EH (cell line): ENCODE measurements around the gene ZNF750.
A peak's percentile ranks its signal among the peaks of the same experiment; 100 is the strongest.

Source experiments
- DNase-seq: peaks from one replicate; pipeline ENCODE4 v3.0.0-alpha.2; 2015; ENCODE audit warnings: low read depth

The ZNF750 gene

GRCh38 chr17:82872591-82873520, 33.0 kb upstream of the ZNF750 start:
- DNase-seq = no peak

DNA sequence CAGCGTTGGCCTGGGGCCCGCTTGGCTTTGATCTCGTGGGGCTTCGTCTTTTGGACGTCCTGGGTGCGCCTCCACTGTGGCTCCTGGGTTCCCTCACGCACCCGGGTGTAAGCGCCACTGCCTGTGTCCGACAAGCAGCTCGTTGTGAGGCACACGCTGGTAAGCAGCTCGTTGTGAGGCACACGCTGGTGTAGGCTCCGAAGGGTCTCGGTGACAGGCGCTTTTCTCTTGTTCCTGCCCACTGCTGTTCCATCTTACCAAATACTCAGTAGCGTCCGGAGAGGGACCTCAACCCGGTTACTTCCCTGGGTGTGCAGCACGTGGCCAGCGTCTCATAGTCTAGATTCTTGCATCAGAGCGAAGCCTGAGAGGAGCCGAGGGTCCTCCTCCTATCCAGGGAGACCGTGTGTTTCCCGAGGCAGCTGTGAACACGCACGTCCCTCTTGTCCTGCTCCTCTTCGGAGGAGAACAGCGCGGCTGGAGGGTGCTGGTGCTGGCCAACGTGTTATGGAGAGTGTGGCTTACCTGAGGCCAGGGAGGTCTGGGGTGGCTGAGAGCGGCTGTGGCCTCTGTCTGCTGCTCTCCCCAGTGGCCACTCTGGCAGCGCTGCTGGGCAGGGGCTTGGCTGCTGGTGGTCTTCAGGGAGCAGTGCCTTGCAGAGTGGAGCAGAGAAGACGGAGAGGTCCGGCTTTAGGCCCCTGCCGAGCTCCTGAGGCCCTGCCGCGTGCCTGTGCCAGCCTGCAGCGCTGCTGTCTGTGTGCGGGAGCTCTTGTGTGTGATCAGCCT, 32.1 kb upstream of the ZNF750 start:
- no peak for DNase-seq

- DNase-seq = no peak
Observed at GRCh38 chr17:82871056-82871775, 31.4 kb upstream of the ZNF750 start.

DNA sequence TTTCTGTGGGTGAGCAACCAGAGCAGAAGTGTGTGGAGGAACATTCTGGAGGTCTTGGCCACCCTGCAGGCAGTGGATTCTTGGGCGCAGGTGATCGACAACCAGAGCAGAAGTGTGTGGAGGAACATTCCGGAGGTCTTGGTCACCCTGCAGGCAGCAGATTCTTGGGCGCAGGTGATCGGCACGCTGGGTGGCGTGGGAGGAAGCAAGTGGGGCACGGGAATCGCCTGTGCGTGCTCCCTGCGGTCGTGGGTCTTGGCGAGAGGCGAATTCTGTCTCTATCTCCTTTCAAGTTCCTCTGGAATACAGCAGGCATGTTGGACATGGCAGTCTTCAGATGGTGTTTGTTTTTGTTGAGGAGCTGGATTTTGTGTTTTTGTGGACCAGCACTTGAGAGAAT, 30.7 kb upstream of the ZNF750 start:
- no peak for DNase-seq

- no peak for DNase-seq
Observed at GRCh38 chr17:82870091-82870491, 30.3 kb upstream of the ZNF750 start.

DNA sequence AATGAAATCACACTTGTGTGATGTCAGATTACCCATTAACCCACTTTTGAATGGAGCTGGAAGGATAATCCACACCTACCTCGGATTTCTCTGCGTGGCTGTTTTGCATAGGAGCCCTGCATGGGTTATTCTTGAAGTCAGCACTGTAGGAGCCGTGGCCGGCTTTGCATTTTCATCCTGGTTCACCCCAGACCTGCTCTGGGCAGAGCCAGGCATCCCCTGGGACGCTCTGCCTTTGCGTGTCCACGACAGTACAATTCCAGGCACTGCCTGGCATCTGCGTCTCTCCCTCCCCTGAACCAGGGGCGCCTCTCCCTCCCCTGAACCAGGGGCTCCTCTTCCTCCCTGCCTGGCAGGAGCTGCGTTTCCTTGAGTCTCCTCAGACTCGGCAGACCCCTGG, 29.7 kb upstream of the ZNF750 start:
- no peak for DNase-seq

DNA sequence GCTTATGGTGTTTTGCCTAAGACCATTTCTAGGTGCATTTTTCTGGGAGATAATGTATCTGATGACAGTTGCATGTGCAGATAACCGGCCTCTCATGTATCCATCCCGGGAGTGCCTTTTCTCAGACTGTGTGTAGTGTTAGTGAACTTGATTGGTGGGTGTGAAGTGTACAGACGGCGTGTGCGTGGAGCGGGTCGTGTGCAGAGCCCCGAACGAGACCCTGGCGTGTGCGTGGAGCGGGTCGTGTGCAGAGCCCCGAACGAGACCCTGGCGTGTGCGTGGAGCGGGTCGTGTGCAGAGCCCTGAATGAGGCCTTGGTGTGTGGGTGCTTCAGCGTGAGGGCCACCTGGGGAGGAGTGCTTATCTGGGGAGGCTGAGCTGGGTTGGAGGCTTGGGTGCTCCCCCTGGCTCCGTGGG, 28.9 kb upstream of the ZNF750 start:
- no peak for DNase-seq

DNA sequence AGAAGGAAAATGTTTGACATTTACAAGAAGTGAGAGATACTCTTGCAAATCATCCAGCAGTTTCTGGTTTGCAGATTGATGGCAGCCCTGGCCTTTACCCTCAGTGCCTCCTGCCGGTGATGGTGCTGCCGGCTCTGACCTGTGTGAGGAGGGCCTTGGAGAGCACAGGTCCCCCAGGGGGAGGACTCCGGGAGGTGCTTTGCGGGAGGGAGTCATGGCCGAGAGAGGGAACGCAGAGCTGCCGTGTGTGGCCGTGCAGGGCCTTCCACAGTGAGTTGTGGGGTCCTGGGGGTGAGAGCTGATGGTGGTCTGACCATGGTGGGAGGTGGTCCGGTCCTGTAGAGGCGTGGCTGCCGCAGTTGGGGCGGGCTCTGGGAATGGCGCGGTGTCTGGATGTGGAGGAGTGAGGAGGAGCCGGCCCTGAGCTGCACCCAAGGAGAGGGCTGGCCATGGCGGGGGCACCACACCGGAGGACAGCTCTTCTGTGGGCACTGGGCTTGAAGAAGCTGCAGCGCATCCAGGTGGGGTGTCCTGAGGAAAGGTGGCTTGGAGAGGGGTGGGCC, 28.0 kb upstream of the ZNF750 start:
- no peak for DNase-seq

DNA sequence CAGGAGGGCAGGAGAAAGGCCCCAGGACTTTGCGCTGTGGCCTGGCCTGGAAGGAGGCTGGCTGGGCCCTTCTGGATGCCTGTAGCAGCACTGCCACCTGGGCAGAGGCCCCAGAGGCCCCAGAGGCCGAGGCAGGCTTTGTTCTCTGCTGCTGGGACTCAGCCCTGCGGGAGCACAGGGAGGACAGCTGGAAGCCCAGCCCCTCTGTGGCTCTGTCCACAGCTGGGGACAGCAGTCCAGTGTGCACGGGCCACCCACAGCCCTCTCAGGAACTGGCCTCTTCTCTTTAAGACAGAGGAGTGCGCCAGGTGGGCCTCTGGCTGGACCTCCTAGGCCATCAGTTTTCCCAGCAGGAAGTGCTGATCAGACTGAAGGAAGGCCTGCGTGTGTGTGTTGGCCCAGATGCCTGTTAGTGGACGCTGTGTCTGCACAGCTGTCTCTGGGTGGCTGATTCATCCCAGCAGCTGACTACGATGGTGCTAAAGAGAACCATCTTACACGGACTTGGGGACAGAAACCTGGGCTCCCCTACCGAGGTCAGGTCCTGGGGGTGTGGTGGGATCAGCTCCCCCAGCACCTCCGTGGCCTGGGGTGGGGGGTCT, 26.9 kb upstream of the ZNF750 start:
- DNase-seq = peak; percentile 84

DNA sequence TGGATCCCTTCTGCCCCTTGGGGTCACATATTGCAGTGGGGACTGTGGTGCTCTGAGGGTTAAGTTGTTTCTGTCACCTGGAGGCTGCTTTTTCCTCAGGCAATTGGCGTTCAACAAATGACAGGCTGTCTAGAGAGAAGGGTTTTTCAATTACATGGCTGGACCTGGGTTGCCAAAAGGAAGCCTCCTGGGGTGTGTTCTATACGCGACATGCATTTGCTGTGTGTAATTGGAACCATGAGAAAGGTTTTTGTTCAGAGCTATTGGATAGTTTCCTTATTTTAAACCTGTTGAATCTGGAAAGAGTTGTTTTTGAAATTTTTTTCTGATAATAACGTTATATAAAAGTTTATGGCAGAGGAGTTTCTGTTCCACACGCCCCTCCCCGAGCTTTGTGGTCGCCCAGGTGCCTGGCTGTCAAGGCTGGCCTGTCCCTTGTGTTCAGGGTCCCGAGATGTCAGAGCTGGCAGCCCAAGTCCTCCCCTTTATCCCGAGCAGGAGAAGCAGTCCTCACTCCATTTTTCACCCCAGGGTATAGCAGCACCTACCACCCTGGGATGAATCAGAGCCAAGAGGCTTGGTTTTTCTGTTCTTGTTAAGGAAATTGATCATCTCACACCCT, 26.1 kb upstream of the ZNF750 start:
- DNase-seq = no peak

DNA sequence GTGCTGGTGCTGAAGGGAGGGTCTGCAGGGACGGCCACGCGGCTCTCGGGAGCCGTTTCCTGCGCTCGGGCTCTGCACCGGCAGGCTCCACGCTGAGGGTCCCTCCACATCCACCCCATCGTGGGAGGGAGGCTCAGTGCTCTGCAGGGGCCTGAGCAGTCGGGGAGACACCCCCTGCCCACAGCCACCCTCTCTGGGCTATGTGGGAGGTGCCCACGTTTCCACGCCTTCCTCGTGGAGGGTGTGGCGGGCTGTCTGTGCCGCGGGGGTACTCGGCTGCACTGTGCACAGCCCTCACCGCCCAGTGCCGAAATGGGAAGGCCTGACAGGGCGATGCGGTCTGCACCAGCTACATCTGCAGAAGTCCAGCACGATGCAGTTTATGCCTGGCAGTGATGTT, 25.5 kb upstream of the ZNF750 start:
- DNase-seq = no peak

- no peak for DNase-seq
Observed at GRCh38 chr17:82864713-82865248, 25.0 kb upstream of the ZNF750 start.

GRCh38 chr17:82863941-82864712, 24.3 kb upstream of the ZNF750 start:
- DNase-seq = peak; percentile 89

- no peak for DNase-seq
Observed at GRCh38 chr17:82863383-82863940, 23.6 kb upstream of the ZNF750 start.

- no peak for DNase-seq
Observed at GRCh38 chr17:82862737-82863382, 23.0 kb upstream of the ZNF750 start.

DNA sequence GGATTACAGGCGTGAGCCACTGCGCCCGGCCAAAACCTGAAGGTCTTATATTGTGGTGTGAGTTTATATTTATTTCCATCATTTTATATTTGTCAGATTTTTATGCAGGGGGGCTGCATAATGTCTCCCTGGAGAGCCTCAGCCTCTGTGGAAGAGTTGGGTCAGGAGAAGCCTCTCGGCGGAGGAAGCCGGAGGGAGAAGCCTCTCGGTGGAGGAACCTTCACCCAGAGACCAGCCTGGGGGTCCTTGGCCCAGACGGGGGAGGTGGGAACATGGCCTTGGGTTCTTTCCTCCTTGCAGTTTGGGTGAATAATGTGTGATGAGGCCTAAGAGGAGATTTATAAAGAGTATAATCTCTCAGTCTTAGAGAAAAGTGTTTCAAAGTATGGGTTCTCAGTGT, 22.4 kb upstream of the ZNF750 start:
- DNase-seq = no peak

GRCh38 chr17:82861393-82861775, 21.6 kb upstream of the ZNF750 start:
- DNase-seq = no peak

DNA sequence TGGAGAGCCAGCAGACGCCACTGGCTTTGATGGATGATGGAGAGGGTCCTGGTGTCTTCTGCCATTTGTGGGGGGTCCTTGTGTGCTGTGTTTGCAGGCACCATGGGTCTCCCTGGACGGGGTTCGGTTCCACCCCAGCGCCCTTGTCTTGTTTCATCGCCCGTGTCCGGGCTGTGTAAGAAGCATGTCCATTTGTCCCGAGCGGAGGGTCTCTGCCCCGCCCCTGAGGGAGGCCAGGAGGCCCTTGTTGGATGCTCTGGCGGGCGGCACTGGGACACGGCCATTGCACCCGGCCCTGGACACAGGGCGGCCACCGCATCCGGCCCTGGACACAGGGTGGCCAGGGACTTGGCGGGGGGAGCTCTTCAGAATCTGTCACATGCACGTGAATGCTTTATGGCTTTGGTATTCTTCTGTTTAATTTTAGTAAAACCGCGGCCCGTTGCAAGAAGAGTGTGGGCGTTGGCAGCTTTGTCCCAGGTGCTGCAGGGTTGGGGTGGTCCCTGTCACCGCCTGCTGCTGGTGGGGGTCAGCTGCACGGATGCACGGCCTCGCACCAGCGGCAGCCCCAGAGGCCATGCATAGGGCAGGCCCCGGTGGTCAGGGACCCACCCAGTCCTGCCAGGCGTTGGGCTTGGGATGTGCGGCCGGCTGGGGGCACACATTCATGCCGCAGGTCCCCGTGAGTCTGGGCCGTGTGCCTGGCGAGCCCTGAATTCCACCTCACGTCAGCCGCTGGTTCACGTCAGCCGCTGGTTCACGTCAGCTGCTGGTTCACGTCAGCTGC, 21.0 kb upstream of the ZNF750 start:
- no peak for DNase-seq
